GM18499 (cell line): ENCODE data around the gene ADAT3.

Source experiments
- ATAC-seq: cut with Tn5 transposase; IDR thresholded peaks from one replicate; pipeline ENCODE4 v1.9.1; 2021; ENCODE audit warnings: moderate number of reproducible peaks; ENCODE audit not compliant: insufficient read depth, unreplicated experiment

ADAT3 gene

DNA sequence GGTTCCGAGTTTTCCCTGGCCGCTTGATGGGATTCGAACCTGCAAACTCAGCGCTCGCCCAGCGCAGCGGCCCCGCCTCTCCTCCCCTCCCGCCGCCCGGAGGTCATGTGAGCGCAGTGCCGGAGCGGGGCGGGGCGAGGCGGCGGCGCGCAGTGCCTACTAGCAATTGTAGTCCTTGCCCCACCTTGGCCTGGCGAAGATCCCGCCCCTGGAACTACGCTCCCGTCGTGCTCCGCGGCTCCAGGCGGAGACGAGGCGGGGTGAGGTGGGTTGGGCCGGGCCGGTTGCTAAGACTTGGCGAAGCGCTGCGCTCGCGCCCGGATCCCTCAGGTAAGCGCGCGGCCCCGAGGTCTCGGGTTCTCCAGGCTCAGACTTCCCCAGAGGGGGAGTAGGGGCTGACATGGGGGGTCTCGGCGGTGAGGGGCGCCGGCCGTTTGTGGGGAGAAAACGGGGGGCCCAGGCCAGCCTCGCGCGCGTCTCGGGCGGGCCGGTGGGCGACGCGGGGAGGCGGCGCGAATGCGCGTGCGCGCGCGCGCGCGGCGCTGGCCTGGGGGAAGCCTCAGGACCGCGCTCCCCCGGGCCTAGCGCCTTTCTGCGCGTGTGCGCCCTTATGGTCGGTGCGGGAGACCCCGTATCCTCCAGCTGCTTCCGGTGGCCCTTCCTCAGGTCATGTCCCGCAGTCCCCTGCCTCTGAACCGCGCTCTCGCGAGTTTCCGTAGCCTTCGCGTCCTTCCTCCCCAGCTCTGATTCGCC, at the start of gene ADAT3, which contains the start of gene SCAMP4:
ADAT3 (plus strand) TSS at position 290 of the 753 bp plus-strand sequence. CDS start 6,649 bp downstream, outside the sequence.
SCAMP4 (plus strand) TSS at position 290 of the 753 bp plus-strand sequence. CDS start 9,621 bp downstream, outside the sequence.
- peak; percentile 46 for ATAC-seq

DNA sequence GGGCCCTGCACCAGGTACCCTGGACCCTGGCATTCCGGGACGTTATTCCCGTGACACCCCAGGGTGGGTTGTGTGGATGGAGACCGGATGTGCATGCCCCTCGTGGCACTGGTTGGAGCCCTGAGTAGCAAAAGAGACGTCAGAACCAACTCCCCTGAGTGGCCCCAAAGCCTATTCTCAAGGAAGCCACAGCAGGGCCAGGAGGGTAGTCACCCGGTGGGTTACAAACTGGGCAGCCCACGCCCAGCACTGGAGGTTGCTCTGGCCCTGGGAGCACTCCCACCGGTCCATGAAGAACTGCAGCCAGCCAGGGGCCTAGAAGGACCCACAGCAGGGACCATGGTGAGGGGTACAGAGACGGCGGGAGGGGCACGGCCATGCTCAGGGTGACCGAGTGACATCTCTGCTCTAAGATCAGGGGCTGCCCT, 49.4 kb upstream of the ADAT3 start:
- ATAC-seq, result no peak

DNA sequence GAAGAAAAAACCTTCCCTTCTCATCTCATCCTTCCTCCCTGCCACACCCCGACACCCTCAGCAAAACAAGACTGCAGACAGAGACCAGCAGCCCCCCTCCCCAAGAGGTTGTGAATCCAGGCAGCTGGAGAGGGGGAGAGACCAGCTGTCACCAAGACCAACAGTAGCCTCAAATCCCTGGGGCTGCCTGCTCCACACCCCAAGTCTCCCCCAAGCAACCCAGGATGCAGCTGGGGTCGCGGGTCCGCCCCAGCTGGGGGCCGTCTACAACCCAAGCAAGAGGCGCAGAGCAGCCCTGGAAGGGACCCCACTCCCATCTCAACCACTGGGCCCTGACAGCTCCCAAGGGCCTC, 48.9 kb upstream of the ADAT3 start:
- no peak for ATAC-seq

DNA sequence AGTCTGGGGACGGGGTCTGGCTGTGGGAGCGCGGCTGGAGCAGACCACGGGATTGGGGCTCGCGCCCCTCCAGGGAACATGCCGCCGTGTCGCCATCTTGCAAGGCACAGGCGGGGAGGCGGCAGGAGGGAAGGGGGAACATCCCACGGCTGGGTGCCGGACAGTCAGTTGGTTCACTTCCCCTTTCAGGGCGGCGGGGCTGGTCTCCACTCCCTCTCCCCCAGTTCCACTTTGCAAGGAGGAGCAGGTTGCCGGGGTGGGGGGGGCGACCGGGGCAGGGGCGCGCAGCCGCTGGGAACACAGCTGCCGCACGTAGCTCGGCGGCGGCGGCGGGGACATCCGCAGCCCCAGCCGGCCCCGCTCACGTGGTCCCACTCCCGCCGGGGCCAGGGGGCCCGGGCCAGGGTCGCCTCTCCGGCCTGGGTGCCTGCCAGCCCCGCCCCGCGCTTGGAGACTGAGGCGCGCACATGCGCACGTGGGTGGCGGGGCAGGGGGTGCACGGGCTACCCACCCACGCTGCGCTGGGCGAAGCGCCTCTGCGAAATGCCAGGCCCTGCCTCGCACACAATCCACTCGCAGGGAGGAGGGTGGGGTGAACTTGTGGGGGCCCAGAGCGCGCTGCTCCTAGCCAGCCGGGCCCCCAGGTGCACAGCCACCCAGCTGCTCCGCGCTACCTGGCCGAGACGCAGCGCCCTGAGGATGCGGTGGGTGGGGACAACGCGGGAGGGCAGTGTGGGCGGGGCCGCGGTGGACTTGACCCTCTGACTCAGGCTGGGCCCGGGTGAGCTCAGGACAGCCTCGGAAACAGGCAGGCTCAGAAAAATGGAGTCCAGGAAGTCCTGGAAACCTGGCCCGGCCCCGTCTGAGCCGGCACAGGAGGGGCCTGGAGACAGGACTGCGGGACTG, 48.2 kb upstream of the ADAT3 start:
- no peak for ATAC-seq

DNA sequence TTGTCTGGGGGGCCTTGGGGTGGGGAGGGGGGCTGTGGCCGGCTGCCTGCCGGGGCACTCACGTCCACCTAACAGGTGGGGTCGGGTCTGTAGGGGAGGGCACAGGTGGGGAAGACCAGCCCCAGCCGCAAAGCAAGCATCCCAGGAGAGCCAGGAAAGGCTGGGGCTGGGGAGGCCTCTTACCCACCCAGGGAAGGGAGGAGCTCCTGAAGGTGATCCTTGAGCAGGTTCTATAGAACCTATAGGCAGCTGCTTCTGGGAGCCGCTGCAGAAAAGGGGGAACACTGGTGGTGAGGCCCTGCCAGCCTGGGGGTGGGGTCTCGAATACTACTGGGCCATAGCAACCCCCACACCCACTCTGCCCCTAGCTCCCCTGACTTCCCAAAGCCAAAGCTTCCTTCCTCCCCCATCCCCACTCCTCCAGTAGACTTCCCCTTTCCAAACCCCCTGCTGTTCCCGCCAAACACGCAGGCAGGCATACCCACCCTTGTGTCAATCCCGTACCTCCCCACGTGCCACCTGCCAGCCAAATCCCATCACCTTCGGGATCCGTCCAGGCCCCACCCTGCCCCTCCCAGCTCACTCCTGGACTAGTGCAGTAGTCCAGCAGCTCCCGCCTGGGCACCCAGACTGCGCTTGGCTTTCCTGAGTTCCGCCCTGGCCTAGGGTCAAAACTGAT, 47.4 kb upstream of the ADAT3 start:
- ATAC-seq, result no peak

DNA sequence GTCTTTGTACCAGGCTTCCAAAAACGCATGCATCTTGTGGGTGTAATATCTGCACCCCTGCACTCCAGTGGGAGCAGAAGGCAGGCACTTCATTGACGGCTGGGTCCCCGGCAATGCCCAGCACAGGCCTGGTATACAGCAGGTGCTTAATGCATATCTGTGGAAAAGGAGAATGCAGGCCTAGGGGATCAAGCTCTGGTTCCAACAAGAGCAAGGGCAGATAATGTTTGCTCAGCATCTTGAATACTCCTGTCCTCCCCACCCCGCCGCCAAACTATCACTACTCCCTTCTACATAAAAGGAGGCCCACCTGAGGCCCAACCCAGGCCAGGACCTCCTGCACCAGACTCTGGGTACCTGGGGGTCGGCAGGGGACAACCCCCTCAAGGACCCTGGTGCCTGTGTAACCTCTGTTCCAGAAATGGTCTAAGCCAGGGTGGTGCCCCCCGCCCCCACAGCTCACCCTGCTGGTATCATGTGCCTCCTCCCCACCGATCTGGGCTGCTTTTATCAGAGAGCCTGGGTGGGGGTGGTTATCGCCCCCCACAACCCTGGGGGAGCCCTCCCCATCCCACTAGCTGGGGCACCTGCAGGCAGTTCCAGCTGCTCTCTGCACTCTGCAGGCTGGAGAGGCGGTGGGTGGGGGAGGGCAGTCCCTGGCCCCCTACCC, 46.7 kb upstream of the ADAT3 start:
- no peak for ATAC-seq

DNA sequence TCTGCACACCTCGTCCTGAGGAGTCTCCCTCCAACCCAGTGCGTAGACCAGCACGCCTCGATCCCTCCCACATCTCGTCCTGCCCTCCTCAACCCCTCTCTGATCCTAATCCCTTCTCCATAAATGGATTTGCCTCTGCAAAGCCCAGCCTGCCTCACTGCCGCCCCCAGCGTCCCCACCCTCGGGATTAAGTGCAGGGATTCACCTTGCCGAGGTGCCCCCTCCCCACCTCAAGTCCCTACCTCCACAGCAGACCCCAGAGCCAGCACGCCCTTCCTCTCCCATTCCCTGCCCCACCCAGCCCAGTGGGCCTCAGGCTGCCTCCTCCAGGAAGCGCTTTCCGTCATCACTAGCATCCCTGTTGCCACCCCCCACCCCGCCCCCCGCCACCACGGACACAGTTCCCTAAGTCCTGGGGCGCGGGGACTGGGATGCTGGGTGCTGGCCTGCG, 45.8 kb upstream of the ADAT3 start:
- no peak for ATAC-seq

DNA sequence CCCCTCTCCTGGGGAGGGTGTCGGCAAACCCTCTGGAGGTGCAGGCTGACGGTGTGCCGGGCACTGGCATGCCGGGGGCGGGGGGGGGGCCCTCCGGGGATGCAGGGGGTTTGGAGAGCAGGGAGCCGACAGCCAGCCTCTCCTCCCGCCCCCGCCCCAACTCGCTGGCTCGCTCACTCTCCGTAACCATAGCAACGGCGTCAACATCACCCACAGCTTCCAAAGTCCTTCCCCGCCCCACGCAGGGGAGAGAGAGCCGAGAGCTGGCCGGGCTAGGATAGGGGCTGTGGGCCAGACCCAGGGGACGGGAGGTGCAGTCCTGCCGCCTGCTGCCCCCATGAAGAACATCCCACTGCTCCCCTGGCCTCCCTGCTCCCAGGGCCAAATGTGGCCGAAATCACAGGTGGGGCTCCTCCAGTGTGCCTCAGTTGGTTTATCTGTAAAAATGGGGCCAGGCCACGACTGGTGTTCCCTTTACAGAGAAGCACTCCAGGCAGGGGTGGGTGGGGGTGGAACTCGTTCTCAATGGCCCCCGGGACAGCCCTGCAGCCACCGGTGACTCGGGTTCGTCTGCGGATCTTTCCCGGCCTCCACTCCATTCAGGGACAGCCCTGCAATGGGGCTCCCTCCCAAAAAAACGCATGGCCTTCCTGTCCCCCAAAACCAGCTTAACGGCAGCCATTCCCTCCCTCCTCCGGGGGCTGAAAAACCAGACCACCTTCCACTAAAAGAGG, 45.0 kb upstream of the ADAT3 start:
- ATAC-seq, result no peak

DNA sequence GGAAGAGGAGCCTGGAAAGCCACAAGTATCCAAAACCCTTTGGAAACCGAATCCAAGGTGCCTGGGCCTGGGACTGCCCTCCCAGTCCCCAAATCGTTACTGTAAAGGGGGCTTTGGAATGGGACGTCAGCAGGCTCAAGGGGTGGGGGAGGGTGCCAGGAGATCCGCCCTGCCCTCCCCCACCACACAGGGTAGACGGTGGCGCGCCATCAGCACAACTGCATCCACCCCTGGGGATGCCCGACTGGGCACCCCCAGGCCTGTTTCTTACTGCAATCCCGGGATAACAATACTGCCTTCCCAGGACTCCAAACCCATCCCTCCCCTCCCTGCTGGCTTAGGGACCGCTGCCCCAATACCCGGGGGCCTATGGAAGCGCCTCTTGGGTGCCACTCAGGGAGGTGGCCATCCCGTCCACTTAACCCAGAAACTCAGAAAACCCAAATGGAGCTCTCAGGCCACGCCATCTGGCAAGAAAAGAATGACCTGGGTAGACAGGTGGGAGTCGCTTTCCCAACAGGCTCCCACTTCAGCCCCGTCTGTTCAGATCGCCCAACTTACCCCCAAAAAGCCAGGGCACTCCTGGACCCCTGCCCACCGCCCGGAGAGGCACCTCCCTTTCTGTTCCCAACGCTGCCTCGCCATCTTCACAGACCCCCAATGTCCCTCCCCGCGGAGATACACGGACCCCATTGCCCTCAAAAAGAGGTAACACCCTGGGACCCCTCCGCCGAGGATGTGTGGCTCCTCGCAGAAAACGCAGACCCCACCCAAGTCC, 44.2 kb upstream of the ADAT3 start:
- no peak for ATAC-seq

DNA sequence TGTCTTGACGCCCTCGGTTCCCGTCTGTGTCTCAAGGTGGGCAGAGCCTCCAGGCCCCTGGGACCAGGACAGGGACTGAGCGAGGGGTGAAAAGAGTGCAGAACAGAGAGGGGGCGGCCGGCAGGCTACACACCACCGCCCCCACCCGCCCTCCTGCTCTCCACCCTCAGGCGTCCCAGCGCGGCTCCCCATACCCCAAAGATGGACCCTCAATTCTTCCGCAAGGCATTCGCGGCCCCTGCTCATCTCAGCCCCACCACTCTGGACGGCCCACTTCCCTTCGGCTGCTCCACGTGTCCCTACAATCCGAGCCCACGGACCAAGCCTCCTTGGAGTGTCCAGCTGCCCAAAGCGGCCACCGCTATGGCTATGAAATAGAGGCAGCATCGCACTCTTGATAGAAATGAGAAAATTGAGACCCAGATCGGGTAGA, 43.6 kb upstream of the ADAT3 start:
- ATAC-seq, result no peak

DNA sequence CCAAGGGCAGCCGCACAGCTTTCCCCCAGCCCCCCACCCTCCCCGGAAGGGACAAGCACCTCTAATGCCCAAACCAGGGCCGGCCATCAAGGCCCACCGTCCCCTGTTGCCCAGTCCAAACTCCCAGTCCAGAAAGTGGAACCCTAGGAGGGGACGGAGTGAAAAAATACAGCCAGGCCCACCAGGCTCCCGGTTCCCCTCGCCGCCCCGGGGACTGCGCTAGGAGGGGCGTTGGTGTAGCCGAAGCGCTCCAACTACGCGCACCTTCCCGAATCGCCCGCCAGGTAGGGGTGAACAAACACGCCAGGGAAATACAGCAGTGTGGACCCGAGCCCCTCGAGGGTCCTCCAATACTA, 43.2 kb upstream of the ADAT3 start:
- no peak for ATAC-seq

DNA sequence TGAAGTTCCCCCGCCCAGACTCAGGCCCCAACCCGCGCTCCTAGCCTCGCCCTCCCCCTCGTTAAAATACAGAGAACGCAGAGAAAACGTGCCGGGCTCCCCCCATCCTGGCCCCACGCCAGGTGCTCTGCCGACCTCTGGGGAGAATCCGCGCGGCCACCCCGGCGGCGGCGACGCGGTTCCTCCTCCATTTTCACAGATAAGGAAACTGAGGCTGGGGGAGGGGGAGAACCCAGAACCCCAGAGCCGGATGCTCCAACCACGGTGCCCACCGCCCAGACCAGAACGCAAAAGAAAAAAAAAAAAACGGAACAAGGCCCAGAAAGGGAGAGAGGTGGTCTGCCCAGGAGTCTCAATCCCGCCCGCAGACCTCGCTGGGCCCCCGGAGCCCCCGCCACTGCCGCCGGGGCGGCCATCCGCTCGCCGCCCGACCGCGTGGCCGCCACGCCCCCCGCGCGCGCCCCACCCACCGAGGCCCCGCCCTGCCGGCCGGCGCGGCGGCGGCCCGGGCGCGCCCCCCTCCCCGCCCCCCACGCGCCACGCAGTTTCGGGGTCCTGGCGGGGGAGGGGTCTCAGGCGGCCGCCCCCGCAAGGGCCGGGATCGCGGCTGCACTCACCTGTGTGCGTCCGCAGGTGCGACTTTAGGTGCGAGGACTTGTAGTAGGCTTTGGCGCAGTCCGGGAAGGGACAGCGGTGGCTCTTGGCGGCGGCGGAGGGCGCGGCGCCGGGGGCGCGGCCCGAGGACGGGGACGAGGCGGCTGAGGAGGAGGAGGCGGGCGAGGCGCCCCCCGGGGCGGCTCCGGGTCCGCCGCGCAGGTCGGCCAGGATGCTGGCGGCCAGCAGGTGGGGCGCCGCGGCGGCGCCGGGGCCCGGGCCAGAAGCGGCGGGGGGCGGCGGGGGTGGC, 42.5 kb upstream of the ADAT3 start:
- ATAC-seq, result no peak

DNA sequence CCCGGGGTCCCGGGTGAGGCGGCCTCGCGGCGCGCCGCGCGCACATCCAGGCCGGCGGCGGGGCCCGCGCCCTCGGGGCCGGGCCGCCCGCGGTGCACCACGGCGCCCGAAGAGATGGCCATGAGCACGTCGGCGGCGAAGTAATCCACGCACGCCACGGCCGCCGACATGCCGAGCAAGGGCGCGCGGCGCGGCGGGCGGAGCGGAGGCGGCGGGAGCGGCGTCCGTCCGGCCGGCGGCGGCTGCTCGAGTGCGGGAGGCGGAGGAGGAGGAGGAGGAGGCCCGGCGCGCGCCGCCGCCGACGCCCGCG, 41.9 kb upstream of the ADAT3 start, which contains the start of gene KLF16:
KLF16 (minus strand) TSS at position 252 of the 310 bp plus-strand sequence; CDS start at position 170, 82 bp downstream.
- no peak for ATAC-seq

DNA sequence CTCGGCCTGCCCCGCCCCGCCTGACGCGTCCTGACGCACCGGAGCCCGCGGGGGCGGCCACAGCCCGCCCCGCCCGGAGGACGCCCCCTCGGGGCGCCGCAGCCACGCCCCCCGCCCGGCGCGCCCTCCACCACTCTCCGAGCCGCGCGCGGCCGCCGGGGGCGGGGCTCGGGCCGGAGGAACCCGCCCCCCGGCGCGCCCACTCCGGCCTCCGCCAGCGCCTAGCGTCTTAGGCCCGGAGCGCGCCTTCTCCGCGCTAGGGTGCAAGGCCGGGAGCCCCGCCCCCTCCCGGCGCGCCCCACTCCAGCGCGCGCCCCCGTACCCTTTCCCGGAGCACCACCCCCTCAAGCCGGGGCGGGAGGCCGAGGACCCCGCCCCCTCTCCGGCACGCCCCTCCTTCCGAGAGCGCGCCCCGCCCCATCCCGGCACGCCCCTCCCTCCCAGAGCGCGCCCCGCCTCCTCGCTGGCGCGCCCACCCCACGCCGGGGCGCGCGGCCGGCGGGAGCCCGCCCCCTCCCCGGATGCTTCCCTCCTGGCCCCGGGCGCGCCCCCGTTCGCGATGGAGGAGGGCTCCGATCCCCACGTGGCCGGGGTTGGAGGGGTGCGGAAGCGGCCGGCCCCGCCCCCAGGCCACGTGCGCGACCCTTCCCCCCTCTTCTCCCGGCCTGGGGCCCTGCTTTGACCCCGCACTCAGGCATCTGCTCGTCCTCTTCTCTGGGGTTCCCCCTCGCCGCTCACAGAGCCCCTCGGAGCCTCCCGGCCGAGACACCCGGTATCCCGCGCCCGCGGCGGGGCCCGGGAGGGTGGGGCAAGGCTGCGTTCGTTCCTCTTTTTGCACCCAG, 41.3 kb upstream of the ADAT3 start:
- no peak for ATAC-seq

DNA sequence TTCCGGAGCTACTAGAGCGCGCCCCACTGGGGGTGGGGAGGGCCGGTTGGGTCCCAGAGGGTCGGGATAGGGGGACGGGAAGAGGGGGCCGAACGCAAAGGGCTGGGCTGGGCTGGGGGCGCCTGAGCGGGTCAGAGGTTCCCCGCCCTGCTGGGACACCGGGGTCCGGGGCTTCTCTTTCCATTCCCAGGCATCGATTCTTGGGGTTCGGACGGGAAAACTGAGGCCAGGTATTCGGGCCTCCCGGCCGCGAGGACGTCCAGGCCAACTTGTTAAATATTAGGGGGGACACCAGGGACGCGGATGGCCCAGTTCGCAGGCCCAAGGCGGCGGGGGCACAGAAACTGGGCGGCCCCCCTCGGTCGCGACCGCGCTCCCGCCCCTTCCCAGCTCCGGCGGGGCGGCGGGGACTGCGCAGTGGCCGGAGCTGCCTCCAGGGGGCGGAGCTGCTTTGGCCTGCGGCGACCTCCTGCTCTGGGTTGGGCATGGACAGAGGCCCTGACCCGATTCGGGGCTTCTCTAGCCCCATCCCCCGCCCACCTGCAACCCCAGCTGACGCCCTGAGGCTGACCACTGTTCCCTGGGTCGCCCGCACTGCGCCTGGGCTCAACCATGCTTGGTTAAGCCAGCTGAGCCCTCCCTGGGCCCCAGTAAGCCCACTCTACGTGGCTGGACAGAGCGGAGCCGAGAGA, 40.6 kb upstream of the ADAT3 start:
- ATAC-seq, result no peak
